Measurements from ENCODE around the gene FYN. TPM values are rescaled to one million over a fixed set of nuclear protein-coding genes. Genes with fewer than 3 reads are reported as not detected.

Gene FYN
- total and polyA plus RNA-seq, 2 of the 13 experiments (the other 11 are each of a cell fraction or from before 2014, with no cell fraction given), result 15.5 to 24.6 TPM

- TF ChIP-seq ARID4A (CRISPR knock-in tag; IDR thresholded peaks at IDR 0.05; ENCODE audit: borderline replicate concordance) (no peak), ZNF703 (CRISPR knock-in tag; IDR thresholded peaks at IDR 0.05; ENCODE audit: borderline replicate concordance) (no peak), ZFP36L1 (CRISPR knock-in tag; IDR thresholded peaks at IDR 0.05) (peak; percentile 36; the same call in 1 of the 2 replicates), ZNF10 (CRISPR knock-in tag; IDR thresholded peaks at IDR 0.05; ENCODE audit: borderline replicate concordance, low read depth) (no peak), IRF9 (CRISPR knock-in tag; IDR thresholded peaks at IDR 0.05; ENCODE audit: borderline replicate concordance) (0 out of 2 replicates have a peak, but pooled peaks have one; percentile 54), RXRB (CRISPR knock-in tag; IDR thresholded peaks at IDR 0.05; ENCODE audit: borderline replicate concordance) (peak; percentile 57; the same call in 1 of the 2 replicates), KLF15 (CRISPR knock-in tag; IDR thresholded peaks at IDR 0.05; ENCODE audit: borderline replicate concordance) (no peak), ZNF724P (CRISPR knock-in tag; IDR thresholded peaks at IDR 0.05; ENCODE audit: borderline replicate concordance) (0 out of 2 replicates have a peak, but pooled peaks have one; percentile 47), ZNF431 (CRISPR knock-in tag; IDR thresholded peaks at IDR 0.05; ENCODE audit: borderline replicate concordance, low read depth) (no peak), MED13 (CRISPR knock-in tag; IDR thresholded peaks at IDR 0.05) (no peak), MBNL3 (CRISPR knock-in tag; conservative IDR thresholded peaks at IDR 0.05) (no peak), IKZF4 (CRISPR knock-in tag; IDR thresholded peaks at IDR 0.05; ENCODE audit: borderline replicate concordance, low read depth, not compliant biosample characterization) (no peak), MAFG (CRISPR knock-in tag; IDR thresholded peaks at IDR 0.05) (no peak), ZBTB40 (IDR thresholded peaks at IDR 0.05) (no peak), ZBTB40 (CRISPR knock-in tag; IDR thresholded peaks at IDR 0.05) (0 out of 2 replicates have a peak, but pooled peaks have one; percentile 11)
Measured at GRCh38 chr6:111620169-111620568, 253.1 kb downstream of the FYN start (continued).

Data from HepG2 (cell line).